Renal cortical epithelial cell (primary cell): ENCODE data around the gene AFF1. TPM values are rescaled to one million over a fixed set of nuclear protein-coding genes. Genes with fewer than 3 reads are reported as not detected.

ENCODE experiments used
- DNase-seq: peaks from one replicate; pipeline ENCODE4 v3.0.0-alpha.2; 2011; ENCODE audit warnings: low read depth
- total RNA-seq: library from RNA; depleted of rRNA; stranded (reverse); fragments of >200 nt; gene quantifications from 2 replicates; pipeline ENCODE4 v1.2.3, GENCODE V29; 2014

The AFF1 gene
- total RNA-seq: 20.0 and 134 TPM in 2 replicates

- DNase-seq: peak; percentile 75
These were observed at the start of gene AFF1 for GRCh38 chr4:86934771-86935565. AFF1 (plus strand) TSS chr4:86935011; CDS start chr4:86948534, 13,523 bp downstream.

- no peak for DNase-seq
These were observed 44.0 kb upstream of the AFF1 start for GRCh38 chr4:86890790-86891189.

GRCh38 chr4:86891762-86892635, 42.8 kb upstream of the AFF1 start, which contains the start of gene C4orf36:
C4orf36 (minus strand) TSS chr4:86892422; CDS start chr4:86891520, 902 bp downstream.
- DNase-seq: peak; percentile 41

GRCh38 chr4:86892636-86892960, 42.2 kb upstream of the AFF1 start:
- DNase-seq: no peak

- no peak for DNase-seq
These were observed 41.7 kb upstream of the AFF1 start for GRCh38 chr4:86893136-86893535.

GRCh38 chr4:86894455-86894854, 40.4 kb upstream of the AFF1 start:
- peak; percentile 60 for DNase-seq

GRCh38 chr4:86895692-86896488, 38.9 kb upstream of the AFF1 start:
- DNase-seq: peak; percentile 78

- no peak for DNase-seq
These were observed 38.2 kb upstream of the AFF1 start for GRCh38 chr4:86896596-86896995.

- DNase-seq: no peak
These were observed 36.2 kb upstream of the AFF1 start for GRCh38 chr4:86898562-86898961.

- DNase-seq: no peak
These were observed 32.9 kb upstream of the AFF1 start for GRCh38 chr4:86901864-86902263.

GRCh38 chr4:86908251-86908657, 26.6 kb upstream of the AFF1 start:
- peak; percentile 40 for DNase-seq

- DNase-seq: no peak
These were observed 25.1 kb upstream of the AFF1 start for GRCh38 chr4:86909546-86910295.

GRCh38 chr4:86910369-86910768, 24.4 kb upstream of the AFF1 start:
- DNase-seq: no peak

- DNase-seq: no peak
These were observed 23.8 kb upstream of the AFF1 start for GRCh38 chr4:86910820-86911684.

- no peak for DNase-seq
These were observed 18.4 kb upstream of the AFF1 start for GRCh38 chr4:86916392-86916791.

- DNase-seq: no peak
These were observed 17.4 kb upstream of the AFF1 start for GRCh38 chr4:86917212-86918039.

GRCh38 chr4:86918539-86919072, 16.2 kb upstream of the AFF1 start:
- peak; percentile 77 for DNase-seq

- no peak for DNase-seq
These were observed 15.1 kb upstream of the AFF1 start for GRCh38 chr4:86919561-86920223.
